Stimulated activated naive CD8-positive, alpha-beta T cell treated with anti-CD3 and anti-CD28 coated beads, Interleukin-15, Interleukin-2, amounts not matched to agents 100 U/mL and 50 U/mL, for 24 hours (primary cell): ENCODE data around the gene BCL11B.

Experiments
- ATAC-seq: fragments of 150-1000 bp; cut with Tn5 transposase; one replicate; pipeline ENCODE4 v1.10.0; 2021
- DNase-seq: peaks from one replicate; pipeline ENCODE4 v3.0.0; 2021

BCL11B gene

DNA sequence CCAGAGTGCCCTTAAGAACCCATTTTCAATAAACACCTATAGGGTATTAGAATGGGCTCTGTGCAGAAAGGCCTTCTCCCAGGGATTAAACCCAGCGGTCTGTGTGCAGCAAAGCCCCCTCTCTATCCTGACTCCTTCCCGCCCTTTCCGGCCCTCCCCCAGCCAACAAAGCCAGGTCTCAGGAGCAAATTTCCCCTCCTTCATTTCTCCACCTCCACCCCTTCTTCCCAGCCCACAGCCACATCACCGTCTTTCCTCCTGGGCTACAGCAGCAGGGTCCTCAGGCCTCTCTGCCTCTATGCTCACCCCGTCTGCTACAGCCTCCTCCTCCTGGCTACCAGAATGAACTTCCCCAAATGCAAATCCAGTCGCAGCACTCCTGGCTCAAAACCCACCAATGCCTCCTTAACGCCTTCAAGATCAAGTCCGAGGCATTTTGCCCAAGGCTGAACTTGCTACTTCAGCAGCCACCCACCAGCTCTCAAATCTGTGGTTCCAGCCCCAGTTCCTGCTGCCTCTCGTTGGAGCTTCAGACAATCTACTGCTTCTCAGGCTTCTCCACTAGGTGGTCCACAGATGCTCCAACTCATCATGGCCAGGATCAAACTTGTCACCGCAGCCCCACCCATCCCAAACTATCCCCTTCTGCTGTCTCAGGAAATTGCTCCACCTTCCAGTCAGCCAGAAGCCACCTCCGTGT, 134.8 kb downstream of the BCL11B start:
- ATAC-seq (no peak), DNase-seq (no peak)

- no peak for DNase-seq
- ATAC-seq, result no peak
Observed at GRCh38 chr14:99136401-99136800, 135.6 kb downstream of the BCL11B start.

- DNase-seq (no peak), ATAC-seq (no peak)
Observed at GRCh38 chr14:99136047-99136400, 136.0 kb downstream of the BCL11B start.

DNA sequence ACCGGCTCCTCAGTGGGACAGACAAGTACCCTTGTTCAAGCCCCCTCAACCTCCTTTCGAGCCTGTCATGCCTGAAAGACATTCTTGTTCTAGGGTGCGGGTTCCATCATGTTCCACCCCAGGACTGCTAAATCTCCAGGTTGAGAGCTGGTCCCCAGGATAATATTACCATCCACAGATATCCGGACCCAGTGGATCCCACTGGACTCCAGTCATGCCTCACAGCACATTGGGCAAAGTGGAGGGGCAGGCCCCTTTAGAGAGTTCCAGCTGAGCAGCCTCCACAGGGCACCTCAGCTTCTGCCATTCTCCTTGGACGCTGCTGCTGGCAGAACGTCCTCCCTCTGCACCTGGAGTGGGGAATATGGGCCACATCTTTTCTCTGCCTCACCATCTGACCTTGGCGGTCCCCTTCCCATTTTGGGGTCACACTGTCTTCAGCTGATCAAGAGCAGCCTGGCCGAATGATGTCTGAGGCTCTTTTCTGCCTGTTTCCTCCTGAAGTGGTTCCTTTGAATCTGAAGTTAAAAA, 137.4 kb downstream of the BCL11B start:
- no peak for ATAC-seq
- DNase-seq, result no peak

- no peak for ATAC-seq
- DNase-seq, result no peak
Observed at GRCh38 chr14:99133636-99134515, 138.1 kb downstream of the BCL11B start.

DNA sequence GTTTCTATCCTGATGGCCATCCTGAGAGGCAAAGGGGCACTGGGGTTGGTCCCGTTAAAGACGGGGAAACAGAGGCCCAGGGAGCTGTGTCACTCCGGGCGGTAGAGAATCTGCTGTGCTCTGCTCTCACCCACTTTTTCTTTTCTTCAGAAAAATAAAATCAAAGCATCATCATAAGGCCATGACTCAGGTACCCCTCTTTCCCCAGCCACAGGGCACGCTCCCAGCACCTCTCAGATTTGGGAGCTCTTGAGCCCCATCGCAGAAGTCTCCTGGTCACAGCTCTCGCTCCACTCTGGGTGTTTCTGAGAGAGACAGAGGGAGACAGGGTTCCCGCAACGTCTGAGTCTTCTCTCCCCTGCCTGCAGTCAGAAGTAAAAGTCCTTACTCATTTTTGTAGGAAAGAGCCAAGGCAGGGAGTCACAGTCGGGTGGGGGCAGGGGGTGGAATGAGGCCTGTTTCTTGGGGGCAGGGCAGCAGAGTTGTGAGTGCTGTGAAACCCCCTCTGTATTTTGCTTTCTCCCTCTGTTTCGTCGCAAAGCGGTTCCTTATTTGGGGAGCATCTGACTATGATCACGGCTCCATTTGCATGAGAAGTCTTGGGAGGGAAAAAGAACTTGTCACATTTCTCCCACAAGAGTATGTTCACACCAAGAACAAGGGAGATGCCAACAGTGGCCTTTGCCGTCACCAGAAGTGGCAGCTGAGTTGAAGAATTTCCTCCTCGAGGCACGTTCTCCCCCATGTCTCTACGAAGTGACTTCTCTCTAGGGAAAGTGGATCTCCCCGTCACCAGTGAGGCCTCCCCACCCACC, 139.0 kb downstream of the BCL11B start:
- ATAC-seq, result no peak
- DNase-seq, result no peak

- no peak for DNase-seq
- no peak for ATAC-seq
Observed at GRCh38 chr14:99131632-99132271, 140.2 kb downstream of the BCL11B start.

- no peak for DNase-seq
Observed at GRCh38 chr14:99129998-99130397, 142.0 kb downstream of the BCL11B start.

DNA sequence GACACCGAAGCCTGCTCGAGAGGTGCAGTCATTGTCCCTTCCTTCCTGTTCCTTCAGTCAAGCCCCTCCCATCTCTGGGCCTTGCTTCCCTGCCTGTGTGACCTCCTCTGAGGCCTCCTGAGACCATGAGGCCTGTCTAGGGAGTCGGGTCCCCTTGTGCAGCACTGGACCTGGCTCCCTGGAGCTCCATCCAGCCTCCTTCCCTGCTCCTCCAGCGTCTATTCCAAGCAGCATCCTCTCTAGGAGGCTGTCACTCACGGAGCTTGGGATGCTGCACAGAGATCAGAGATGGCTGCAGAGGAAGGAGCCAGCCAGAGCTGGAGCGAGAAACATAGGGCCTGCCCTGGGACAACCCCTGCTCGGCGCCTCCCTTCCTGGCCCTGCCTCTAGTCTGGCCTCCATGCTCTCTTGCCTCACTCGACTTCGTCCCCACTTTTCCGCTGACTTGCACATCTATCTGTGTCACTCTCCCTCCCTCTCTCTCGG, 142.7 kb downstream of the BCL11B start:
- ATAC-seq, result peak; percentile 33
- DNase-seq, result no peak

More at GRCh38 chr14:99129998-99130397, 142.0 kb downstream of the BCL11B start:
- no peak for ATAC-seq

- ATAC-seq (no peak), DNase-seq (no peak)
Observed at GRCh38 chr14:99128185-99128584, 143.8 kb downstream of the BCL11B start.

GRCh38 chr14:99127651-99128167, 144.3 kb downstream of the BCL11B start:
- DNase-seq (no peak), ATAC-seq (no peak)

DNA sequence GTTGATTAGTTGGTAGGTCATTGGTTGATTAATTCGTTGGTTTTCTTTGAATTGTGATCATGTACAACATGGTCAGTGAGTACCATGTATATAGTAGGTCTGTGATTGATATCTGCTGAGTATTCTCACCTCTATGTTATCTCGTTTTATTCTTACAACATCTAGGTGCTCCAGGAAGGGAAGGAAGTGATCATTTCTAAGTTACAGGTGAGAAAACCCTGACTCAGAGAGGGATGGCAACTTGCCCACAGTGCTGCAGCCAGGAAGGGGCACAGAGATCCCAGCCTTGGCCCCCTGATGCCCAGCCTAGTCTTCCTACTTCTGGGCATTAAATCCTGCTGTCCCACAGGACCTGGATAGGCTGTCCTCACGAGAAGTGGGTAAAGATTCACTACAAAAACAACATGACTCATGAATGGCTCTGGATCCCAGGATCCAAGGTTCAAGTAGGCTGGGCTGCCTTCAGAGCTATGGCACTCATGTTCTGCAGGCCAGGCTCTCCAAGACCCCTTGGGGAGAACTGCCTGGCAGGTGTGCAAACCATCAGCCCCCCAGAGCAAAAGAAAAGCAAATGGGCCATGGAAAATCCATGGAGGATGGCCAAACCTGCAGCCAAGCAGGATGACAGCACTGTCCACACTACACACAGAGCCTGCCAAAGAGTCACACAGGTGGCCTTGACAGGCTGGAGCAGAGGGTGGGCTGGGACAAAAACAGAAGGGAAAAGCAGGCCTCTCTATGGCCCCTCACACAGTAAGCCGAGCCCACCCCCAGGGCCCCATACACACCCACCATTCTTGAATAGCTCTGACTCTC, 146.2 kb downstream of the BCL11B start:
- ATAC-seq (no peak), DNase-seq (no peak)

- no peak for ATAC-seq
- DNase-seq, result no peak
Observed at GRCh38 chr14:99125113-99125512, 146.9 kb downstream of the BCL11B start.

DNA sequence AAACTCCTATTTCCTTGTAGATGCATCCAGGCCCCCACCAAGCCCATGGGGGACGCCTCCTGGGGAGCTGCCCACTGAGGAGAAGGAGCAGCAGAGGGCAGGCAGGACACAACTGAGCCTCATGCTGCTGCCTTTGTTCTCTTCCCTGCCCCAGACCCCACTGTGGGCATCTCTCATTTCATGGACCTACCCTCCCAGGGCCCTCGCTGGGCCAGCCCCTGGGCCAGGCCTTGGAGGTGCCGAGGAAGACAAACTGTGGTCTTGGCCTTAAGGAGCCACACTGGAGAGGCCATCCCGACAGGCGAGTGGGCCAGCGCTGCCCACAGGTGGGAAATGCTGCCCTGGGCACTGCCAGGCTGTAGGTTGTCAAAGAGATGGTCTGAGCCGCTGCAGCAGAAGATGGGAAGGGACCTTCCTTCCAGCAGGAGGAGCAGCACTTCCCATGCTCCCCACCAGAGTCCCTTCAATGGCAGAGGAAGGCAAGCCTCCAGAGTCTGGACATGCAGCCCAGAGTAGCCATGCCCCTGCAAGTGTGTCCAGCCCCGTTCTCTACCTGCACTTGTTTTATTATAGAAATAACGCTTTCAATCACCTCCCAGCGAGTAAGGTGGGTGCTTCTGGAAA, 147.4 kb downstream of the BCL11B start:
- ATAC-seq (no peak), DNase-seq (no peak)

- no peak for ATAC-seq
- no peak for DNase-seq
Observed at GRCh38 chr14:99123208-99123870, 148.7 kb downstream of the BCL11B start.

GRCh38 chr14:99122521-99123125, 149.4 kb downstream of the BCL11B start:
- ATAC-seq (no peak), DNase-seq (no peak)

- ATAC-seq, result no peak
- no peak for DNase-seq
Observed at GRCh38 chr14:99121319-99121875, 150.6 kb downstream of the BCL11B start.

- DNase-seq (no peak), ATAC-seq (no peak)
Observed at GRCh38 chr14:99120526-99121318, 151.3 kb downstream of the BCL11B start.
